Pancreas (tissue), 10 donors: Measurements from ENCODE around the gene OR10A3. TPM values are rescaled to one million over a fixed set of nuclear protein-coding genes. Genes with fewer than 3 reads are reported as not detected.

Experiments used
- ATAC-seq, 4 donors: fragments of 200-7000 bp; cut with Tn5 transposase; one replicate each; pipeline versions ENCODE4 v1.8.0 to v1.9.1; 2020; ENCODE audit warnings: mild to moderate bottlenecking in 4 of 4, moderate library complexity in 4 of 4
- DNase-seq, 6 donors: peaks; one replicate each; pipeline ENCODE4 v3.0.0-alpha.2; 2020
- FAIRE-seq: peaks from 2 replicates; lab custom pipeline; 2012; peaks lifted over from hg19 to GRCh38; lab: Jason Lieb, UNC
- H3K27ac ChIP-seq, 4 donors: fragments of 200-600 bp; sonication (generic); 1 replicate in 3 of 4; 2 replicates in 1 of 4; pipeline versions ENCODE4 v1.5.0 to v1.8.0; 2020
- H3K27me3 ChIP-seq, 4 donors: fragments of 200-600 bp; one replicate each; pipeline ENCODE4 v1.8.0; 2021
- H3K36me3 ChIP-seq, 3 donors: fragments of 200-600 bp; sonication (generic) in 1 of 3; one replicate each; pipeline versions ENCODE4 v1.5.0 to v1.8.0; 2020 to 2021
- H3K4me1 ChIP-seq, 3 donors: fragments of 200-600 bp; one replicate each; pipeline ENCODE4 v1.8.0; 2021
- H3K4me3 ChIP-seq, 4 donors: fragments of 200-600 bp; sonication (generic) in 2 of 4; one replicate each; pipeline versions ENCODE4 v1.5.0 to v1.8.0; 2020 to 2021
- H3K9me3 ChIP-seq, 4 donors: fragments of 200-600 bp; one replicate each; pipeline ENCODE4 v1.8.0; 2021
- WGBS, 2 donors: extraction: QIAGEN DNeasy Blood & Tissue Kit; methylation state at CpG; one replicate each; pipeline ENCODE4 v1.1.7; 2013; 5-methylcytosine and 5-hydroxymethylcytosine counted together
- intact Hi-C, 3 donors: fragments of 100-400 bp; cut with DNase I; formaldehyde crosslinking; loops; one replicate each; pipeline versions ENCODE4 v1.11.1 to v1.14.2; 2022
- polyA plus RNA-seq, 2 donors: library from polyadenylated mRNA; stranded (reverse); fragments of 200-250 nt; gene quantifications; one replicate each; pipeline ENCODE4 v1.2.3, GENCODE V29; 2013
- total RNA-seq, 6 donors: library from RNA; stranded (reverse); fragmentation: NEBNext Ultra II Directional in 4 of 6; extraction: Animal tissue kit (Norgen Biotek cat#: 25700) in 4 of 6; gene quantifications; one replicate each; pipeline versions ENCODE4 v1.2.1 to v1.2.4, GENCODE V29; 2021 to 2023
- TF ChIP-seq, protein P1 (sequence below), 4 donors: fragments of 200-600 bp; sonication (generic) in 3 of 4; IDR thresholded peaks; one replicate each; pipeline versions ENCODE4 v1.5.0 to v1.8.0; 2021; ENCODE audit warnings: antibody characterized with exemption in 4 of 4
- donor health status: healthy with polysubstance abuse.
- donor health status: DM: no; HTN: no; CAD: no; lungs with moderate emphysema.
- donor health status: DM: no; HTN: no; CAD: no.
- donor health status: control.
- donor health status: control.
- donor health status: Bipolar disorder and iron deficiency.
- donor health status: DM: yes; HTN: yes; CAD: no.
- donor health status: DM: no; HTN: no; CAD: no.
- donor health status: DM: no; HTN: no; CAD: no.
- donor health status: DM: yes; HTN: yes; CAD: no.

OR10A3 gene
- total and polyA plus RNA-seq, 8 donors, result not detected

GRCh38 chr11:7981619-7982157, 40.2 kb upstream of the OR10A3 start:
- FAIRE-seq, result no peak
- DNase-seq, result peak in 4 of 6 donors; percentile 45 to 65 (median 57)
- H3K36me3 ChIP-seq, result no peaks in the 10 kb centered on the region
- no peak overlapping the region for H3K4me3 ChIP-seq
- peak overlapping the region in 1 of 4 donors; percentile 29 for H3K27ac ChIP-seq
- H3K9me3 ChIP-seq, result no peaks in the 10 kb centered on the region
- peaks cover 5 to 27% (median 9%) of the 10 kb centered on the region in 3 donors for H3K4me1 ChIP-seq
- intact Hi-C loops, result no loop called here
- H3K27me3 ChIP-seq, result no peaks in the 10 kb centered on the region
- TF ChIP-seq, protein P1, sequence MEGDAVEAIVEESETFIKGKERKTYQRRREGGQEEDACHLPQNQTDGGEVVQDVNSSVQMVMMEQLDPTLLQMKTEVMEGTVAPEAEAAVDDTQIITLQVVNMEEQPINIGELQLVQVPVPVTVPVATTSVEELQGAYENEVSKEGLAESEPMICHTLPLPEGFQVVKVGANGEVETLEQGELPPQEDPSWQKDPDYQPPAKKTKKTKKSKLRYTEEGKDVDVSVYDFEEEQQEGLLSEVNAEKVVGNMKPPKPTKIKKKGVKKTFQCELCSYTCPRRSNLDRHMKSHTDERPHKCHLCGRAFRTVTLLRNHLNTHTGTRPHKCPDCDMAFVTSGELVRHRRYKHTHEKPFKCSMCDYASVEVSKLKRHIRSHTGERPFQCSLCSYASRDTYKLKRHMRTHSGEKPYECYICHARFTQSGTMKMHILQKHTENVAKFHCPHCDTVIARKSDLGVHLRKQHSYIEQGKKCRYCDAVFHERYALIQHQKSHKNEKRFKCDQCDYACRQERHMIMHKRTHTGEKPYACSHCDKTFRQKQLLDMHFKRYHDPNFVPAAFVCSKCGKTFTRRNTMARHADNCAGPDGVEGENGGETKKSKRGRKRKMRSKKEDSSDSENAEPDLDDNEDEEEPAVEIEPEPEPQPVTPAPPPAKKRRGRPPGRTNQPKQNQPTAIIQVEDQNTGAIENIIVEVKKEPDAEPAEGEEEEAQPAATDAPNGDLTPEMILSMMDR (IDR thresholded peaks at IDR 0.05), result no peak
- WGBS, 2 donors, result 17 to 29% methylated on average over 1 of the region's 1 CpG
- ATAC-seq, result peak; percentile 79 to 91 (median 86)

DNA sequence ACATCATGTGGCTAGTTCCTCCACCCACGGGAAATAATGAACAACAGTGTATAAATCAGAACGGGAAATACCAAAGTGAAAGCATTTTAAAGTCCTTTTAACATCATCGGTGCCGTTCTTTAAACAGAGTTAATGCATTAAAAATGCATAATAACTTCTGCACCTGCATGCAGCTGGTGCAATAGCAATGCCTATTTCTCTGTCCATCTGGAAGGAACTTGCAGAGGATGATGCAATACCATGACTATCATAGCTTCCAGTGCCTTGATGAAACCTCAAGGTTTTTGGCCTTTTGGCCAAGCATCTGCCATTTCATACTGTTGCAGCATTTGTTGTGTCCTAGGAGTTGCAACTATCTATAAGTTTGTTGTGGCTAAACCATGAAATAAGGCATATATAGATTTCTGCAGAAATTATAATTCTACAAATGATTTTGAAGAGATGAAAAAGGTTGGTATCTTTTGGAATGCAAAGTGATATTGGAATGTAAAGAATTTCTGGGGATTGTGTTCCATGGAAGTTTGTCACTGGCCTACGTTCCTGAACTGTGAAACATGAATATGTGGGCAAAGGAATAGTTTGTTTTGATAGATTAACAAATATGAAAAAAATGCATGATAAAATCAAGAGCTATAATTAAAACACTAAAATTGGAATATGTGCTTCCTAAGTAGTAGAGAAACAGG, 35.9 kb upstream of the OR10A3 start:
- Histone ChIP-seq H3K27ac (no peak overlapping the region), H3K36me3 (no peaks in the 10 kb centered on the region), H3K4me1 (peaks cover 5 to 13% (median 8%) of the 10 kb centered on the region in 3 donors), H3K27me3 (no peaks in the 10 kb centered on the region), H3K4me3 (no peak overlapping the region), H3K9me3 (no peaks in the 10 kb centered on the region)
- TF ChIP-seq, protein P1 (IDR thresholded peaks at IDR 0.05), result no peak
- FAIRE-seq (no peak), ATAC-seq (no peak), DNase-seq (no peak)
- intact Hi-C loops, result no loop called here
- 66 to 69% methylated on average over 5 of the region's 5 CpGs for WGBS, 2 donors

DNA sequence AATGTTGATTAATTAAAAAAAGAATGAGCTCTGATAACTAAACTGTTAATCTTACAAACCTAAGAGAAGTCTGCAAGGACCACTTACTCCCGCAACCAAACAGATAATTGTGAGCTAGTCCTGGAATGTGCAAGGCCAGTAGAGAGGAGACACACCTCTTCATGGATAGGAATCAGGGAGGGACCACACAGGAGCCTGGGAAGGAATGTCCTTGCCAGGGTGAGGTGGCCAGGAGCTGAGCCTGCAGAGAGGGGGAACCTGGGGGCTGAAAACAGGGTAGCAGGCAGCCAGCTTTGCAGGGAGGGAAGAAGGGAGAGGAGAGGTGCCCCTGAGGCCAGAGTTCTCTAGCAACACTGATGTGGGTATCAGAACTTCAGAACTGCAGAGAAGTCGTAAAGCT, 33.2 kb upstream of the OR10A3 start:
- intact Hi-C loops, result no loop called here
- 88 to 90% methylated on average over 2 of the region's 2 CpGs for WGBS, 2 donors
- DNase-seq, result no peak
- Histone ChIP-seq H3K27me3 (no peaks in the 10 kb centered on the region), H3K9me3 (no peaks in the 10 kb centered on the region), H3K4me3 (no peak overlapping the region), H3K4me1 (no peaks in the 10 kb centered on the region), H3K36me3 (no peaks in the 10 kb centered on the region), H3K27ac (no peak overlapping the region)
- TF ChIP-seq, protein P1 (IDR thresholded peaks at IDR 0.05), result no peak
- no peak for FAIRE-seq
- ATAC-seq, result no peak

GRCh38 chr11:7973011-7973410, 31.5 kb upstream of the OR10A3 start:
- 80 to 87% methylated on average over 5 of the region's 5 CpGs for WGBS, 2 donors
- TF ChIP-seq, protein P1 (IDR thresholded peaks at IDR 0.05), result no peak
- Histone ChIP-seq H3K27ac (no peak overlapping the region), H3K9me3 (no peaks in the 10 kb centered on the region), H3K4me1 (no peaks in the 10 kb centered on the region), H3K27me3 (no peaks in the 10 kb centered on the region), H3K4me3 (no peak overlapping the region), H3K36me3 (no peaks in the 10 kb centered on the region)
- DNase-seq, result no peak
- intact Hi-C loops, result no loop called here
- FAIRE-seq, result no peak
- ATAC-seq, result no peak

DNA sequence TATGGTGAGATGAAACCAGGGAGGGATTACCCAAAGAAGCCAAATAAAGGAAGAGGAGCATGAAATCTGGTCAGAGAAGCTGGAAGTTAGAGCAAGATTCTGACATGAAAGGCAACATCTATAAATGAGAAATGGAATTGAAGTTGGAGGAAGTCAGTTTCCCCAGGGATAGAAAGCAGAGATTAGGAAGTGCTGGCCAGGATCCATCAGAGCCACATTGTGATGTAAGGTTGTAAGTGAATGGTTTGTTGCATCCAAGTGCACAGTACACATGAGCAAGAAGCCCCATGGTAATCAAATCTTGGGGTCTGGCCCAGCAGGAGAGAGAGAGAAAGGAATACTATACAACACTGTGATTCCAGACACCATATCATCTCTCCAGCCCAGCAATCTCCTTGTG, 30.3 kb upstream of the OR10A3 start:
- intact Hi-C loops, result no loop called here
- no peak overlapping the region for H3K4me3 ChIP-seq
- H3K4me1 ChIP-seq, result no peaks in the 10 kb centered on the region
- H3K27ac ChIP-seq, result no peak overlapping the region
- DNase-seq (no peak), ATAC-seq (no peak), FAIRE-seq (no peak)
- H3K27me3 ChIP-seq, result no peaks in the 10 kb centered on the region
- no peaks in the 10 kb centered on the region for H3K36me3 ChIP-seq
- H3K9me3 ChIP-seq, result no peaks in the 10 kb centered on the region
- TF ChIP-seq, protein P1 (IDR thresholded peaks at IDR 0.05), result no peak
